ENCODE results near the gene TMEM263.
A peak's percentile ranks its signal among the peaks of the same experiment; 100 is the strongest.

TMEM263 gene

GRCh38 chr12:106974511-106974910 is 18.8 kb downstream of the TMEM263 start:
- H3K4me2 ChIP-seq (ENCODE audit: low read length) = peak overlapping the region; percentile 4; the same call in 1 of the 2 replicates
- peaks cover 17% of the 10 kb centered on the region for H3K36me3 ChIP-seq (replicated peaks; ENCODE audit: low read depth, low read length)
- H3K9me3 ChIP-seq (ENCODE audit: insufficient read depth, low read length) = no peaks in the 10 kb centered on the region
- no peak overlapping the region for H2AFZ ChIP-seq (ENCODE audit: low read depth, low read length)
- H3K27ac ChIP-seq (ENCODE audit: low read length) = no peak overlapping the region
- H4K20me1 ChIP-seq (ENCODE audit: insufficient read depth, low read length) = peaks cover 12% of the 10 kb centered on the region; the same call in 1 of the 2 replicates
- no peaks in the 10 kb centered on the region for H3K27me3 ChIP-seq (ENCODE audit: low read depth, low read length)
- H3K4me1 ChIP-seq (ENCODE audit: low read length) = peaks cover 10% of the 10 kb centered on the region
- H3K79me2 ChIP-seq (ENCODE audit: low read length) = no peaks in the 10 kb centered on the region
- no peak overlapping the region for H3K9ac ChIP-seq (ENCODE audit: low read length)
- no peak overlapping the region for H3K4me3 ChIP-seq (ENCODE audit: low read length)
- no peak for TF ChIP-seq EZH2phosphoT487 (IDR thresholded peaks at IDR 0.05; ENCODE audit: low read depth)
- no peak for TF ChIP-seq CTCF (IDR thresholded peaks at IDR 0.05; ENCODE audit: low read depth, low read length)

GRCh38 chr12:106975098-106975497 is 19.4 kb downstream of the TMEM263 start:
- no peak overlapping the region for H3K9ac ChIP-seq (ENCODE audit: low read length)
- peaks cover 17% of the 10 kb centered on the region for H3K36me3 ChIP-seq (replicated peaks; ENCODE audit: low read depth, low read length)
- TF ChIP-seq EZH2phosphoT487 (IDR thresholded peaks at IDR 0.05; ENCODE audit: low read depth) = no peak
- no peak for TF ChIP-seq CTCF (IDR thresholded peaks at IDR 0.05; ENCODE audit: low read depth, low read length)
- H3K4me1 ChIP-seq (ENCODE audit: low read length) = peaks cover 10% of the 10 kb centered on the region
- H3K27ac ChIP-seq (ENCODE audit: low read length) = no peak overlapping the region
- no peak overlapping the region for H3K4me3 ChIP-seq (ENCODE audit: low read length)
- H2AFZ ChIP-seq (ENCODE audit: low read depth, low read length) = no peak overlapping the region
- no peaks in the 10 kb centered on the region for H3K27me3 ChIP-seq (ENCODE audit: low read depth, low read length)
- H3K79me2 ChIP-seq (ENCODE audit: low read length) = no peaks in the 10 kb centered on the region
- no peak overlapping the region for H3K4me2 ChIP-seq (ENCODE audit: low read length)
- peaks cover 12% of the 10 kb centered on the region; the same call in 1 of the 2 replicates for H4K20me1 ChIP-seq (ENCODE audit: insufficient read depth, low read length)
- H3K9me3 ChIP-seq (ENCODE audit: insufficient read depth, low read length) = no peaks in the 10 kb centered on the region

- no peak overlapping the region for H3K4me3 ChIP-seq (ENCODE audit: low read length)
- no peak overlapping the region for H3K27ac ChIP-seq (ENCODE audit: low read length)
- H3K9me3 ChIP-seq (ENCODE audit: insufficient read depth, low read length) = no peaks in the 10 kb centered on the region
- H2AFZ ChIP-seq (ENCODE audit: low read depth, low read length) = no peak overlapping the region
- H3K4me2 ChIP-seq (ENCODE audit: low read length) = no peak overlapping the region
- TF ChIP-seq CTCF (IDR thresholded peaks at IDR 0.05; ENCODE audit: low read depth, low read length) (no peak), EZH2phosphoT487 (IDR thresholded peaks at IDR 0.05; ENCODE audit: low read depth) (no peak)
- peaks cover 10% of the 10 kb centered on the region for H3K4me1 ChIP-seq (ENCODE audit: low read length)
- no peaks in the 10 kb centered on the region for H3K79me2 ChIP-seq (ENCODE audit: low read length)
- no peak overlapping the region for H3K9ac ChIP-seq (ENCODE audit: low read length)
- peaks cover 11% of the 10 kb centered on the region for H3K36me3 ChIP-seq (replicated peaks; ENCODE audit: low read depth, low read length)
- H3K27me3 ChIP-seq (ENCODE audit: low read depth, low read length) = no peaks in the 10 kb centered on the region
- H4K20me1 ChIP-seq (ENCODE audit: insufficient read depth, low read length) = peaks cover 6% of the 10 kb centered on the region; the same call in 1 of the 2 replicates
These were observed 20.4 kb downstream of the TMEM263 start for GRCh38 chr12:106975993-106976658.

GRCh38 chr12:106976668-106977067 is 21.0 kb downstream of the TMEM263 start:
- H3K4me3 ChIP-seq (ENCODE audit: low read length) = no peak overlapping the region
- peaks cover 6% of the 10 kb centered on the region; the same call in 1 of the 2 replicates for H4K20me1 ChIP-seq (ENCODE audit: insufficient read depth, low read length)
- no peak overlapping the region for H3K9ac ChIP-seq (ENCODE audit: low read length)
- H3K79me2 ChIP-seq (ENCODE audit: low read length) = no peaks in the 10 kb centered on the region
- no peak overlapping the region for H3K27ac ChIP-seq (ENCODE audit: low read length)
- H3K4me1 ChIP-seq (ENCODE audit: low read length) = peaks cover 10% of the 10 kb centered on the region
- no peak overlapping the region for H2AFZ ChIP-seq (ENCODE audit: low read depth, low read length)
- TF ChIP-seq CTCF (IDR thresholded peaks at IDR 0.05; ENCODE audit: low read depth, low read length) = no peak
- TF ChIP-seq EZH2phosphoT487 (IDR thresholded peaks at IDR 0.05; ENCODE audit: low read depth) = no peak
- H3K9me3 ChIP-seq (ENCODE audit: insufficient read depth, low read length) = no peaks in the 10 kb centered on the region
- H3K36me3 ChIP-seq (replicated peaks; ENCODE audit: low read depth, low read length) = peaks cover 6% of the 10 kb centered on the region
- no peaks in the 10 kb centered on the region for H3K27me3 ChIP-seq (ENCODE audit: low read depth, low read length)
- H3K4me2 ChIP-seq (ENCODE audit: low read length) = no peak overlapping the region
